Tibial nerve (tissue), 4 donors: ENCODE data around the gene CEACAM8. TPM values are rescaled to one million over a fixed set of nuclear protein-coding genes. Genes with fewer than 3 reads are reported as not detected.
"Not testable (repeated sequence)": the region's sequence is repeated elsewhere in the genome, so short reads cannot be mapped to it uniquely, and the experiment has no call there.

Experiments used
- DNase-seq, 2 donors: peaks; one replicate each; pipeline ENCODE4 v3.0.0-alpha.2; 2019; ENCODE audit warnings: low spot score in 2 of 2
- H3K27ac ChIP-seq, 4 donors: fragments of 200-600 bp; sonication (generic) in 3 of 4; one replicate each; pipeline ENCODE4 v1.5.1; 2017 to 2019; ENCODE audit warnings: mild to moderate bottlenecking in 1 of 4
- H3K27me3 ChIP-seq, 2 donors: fragments of 200-600 bp; sonication (generic) in 1 of 2; one replicate each; pipeline versions ENCODE4 v1.5.1 to v1.6.0; 2017 to 2019
- H3K36me3 ChIP-seq, 3 donors: fragments of 200-600 bp; sonication (generic); one replicate each; pipeline ENCODE4 v1.5.1; 2018 to 2019
- H3K4me1 ChIP-seq, 4 donors: fragments of 200-600 bp; sonication (generic) in 3 of 4; one replicate each; pipeline ENCODE4 v1.5.1; 2017 to 2019
- H3K4me3 ChIP-seq, 4 donors: fragments of 200-600 bp; sonication (generic) in 3 of 4; one replicate each; pipeline ENCODE4 v1.5.1; 2017 to 2019; ENCODE audit warnings: mild to moderate bottlenecking in 1 of 4, moderate library complexity in 1 of 4
- H3K9me3 ChIP-seq, 4 donors: fragments of 200-600 bp; sonication (generic) in 3 of 4; one replicate each; pipeline ENCODE4 v1.5.1; 2017 to 2019
- CTCF ChIP-seq, 5 experiments: fragments of 200-600 bp in 3 of 5; fragments of 450-650 bp in 2 of 5; sonication (generic) in 3 of 5; IDR thresholded peaks; one replicate each; pipeline ENCODE4 v1.5.1; 2016 to 2019; ENCODE audit warnings: antibody characterized with exemption in 5 of 5, mild to moderate bottlenecking in 3 of 5, moderate library complexity in 2 of 5
- EP300 ChIP-seq, 2 donors: sonication (generic); formaldehyde crosslinking; IDR thresholded peaks; one replicate each; pipeline ENCODE4 v1.6.1; 2017; ENCODE audit warnings: antibody characterized with exemption in 2 of 2, mild to moderate bottlenecking in 1 of 2
- POLR2A ChIP-seq, 2 donors: fragments of 450-650 bp; IDR thresholded peaks; one replicate each; pipeline ENCODE4 v1.6.1; 2017; ENCODE audit warnings: antibody characterized with exemption in 2 of 2, mild to moderate bottlenecking in 2 of 2, moderate library complexity in 2 of 2
- WGBS, 2 donors: methylation state at CpG; one replicate each; pipeline ENCODE4 v1.1.5; 2018; 5-methylcytosine and 5-hydroxymethylcytosine counted together
- total RNA-seq, 4 donors: library from RNA; depleted of rRNA; stranded (reverse); fragments of >200 nt; gene quantifications; one replicate each; pipeline ENCODE4 v1.1.0, GENCODE V29; 2016

Gene CEACAM8
- not detected for total RNA-seq

DNA sequence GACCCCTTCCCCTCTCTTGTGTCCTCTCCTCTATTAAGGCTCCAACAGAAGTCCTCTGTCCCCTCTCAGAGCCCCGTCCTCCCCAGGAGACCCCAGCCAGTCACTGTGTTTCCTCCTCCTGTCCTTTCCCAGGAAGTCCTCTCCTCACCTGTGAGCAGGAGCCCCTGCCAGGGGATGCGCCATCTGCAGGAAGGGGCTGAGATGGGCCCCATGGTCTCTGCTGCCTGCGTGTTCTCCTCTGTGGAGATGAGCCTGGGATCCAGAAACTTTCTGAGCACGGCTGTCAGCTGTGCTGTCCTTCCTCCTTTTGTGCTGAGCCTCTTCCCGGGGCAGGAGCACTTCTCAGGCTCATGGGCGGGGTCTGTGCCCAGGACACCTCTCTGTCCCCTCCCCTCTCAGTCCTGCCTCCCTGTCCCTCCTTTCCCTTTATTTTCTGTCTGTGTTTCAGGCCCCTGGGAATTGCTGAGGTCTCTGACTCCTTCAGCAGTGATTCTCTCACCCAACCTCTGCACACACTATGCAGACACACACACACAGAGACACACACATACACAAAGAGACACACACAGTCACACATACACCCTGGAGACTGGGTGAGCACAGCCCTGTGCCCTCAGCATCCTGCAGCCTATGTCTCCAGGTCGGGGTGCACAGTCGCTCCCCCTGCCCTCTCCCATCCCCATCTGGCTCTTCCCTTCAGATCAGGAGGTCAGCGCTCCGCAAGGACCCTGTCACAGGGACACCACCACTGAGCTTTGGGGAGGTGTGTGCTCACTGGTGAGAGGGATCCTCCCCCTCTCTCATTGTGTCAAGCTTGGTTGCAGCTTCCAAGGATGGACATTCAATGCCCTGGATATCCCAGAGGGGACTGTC, at the start of gene CEACAM8:
TSS of gene CEACAM8 (minus strand) at position 308 of the 873 bp plus-strand sequence. CDS start at position 212, 96 bp downstream.
- no peak within 1 kb of the TSS for H3K27ac ChIP-seq
- H3K4me3 ChIP-seq: no peak within 1 kb of the TSS
- WGBS, 2 donors: 75 to 76% methylated on average over 10 of the region's 10 CpGs
- H3K27me3 ChIP-seq: no peaks in the 10 kb centered on the region
- TF ChIP-seq EP300 (IDR thresholded peaks at IDR 0.05) (no peak), POLR2A (IDR thresholded peaks at IDR 0.05) (no peak), CTCF (IDR thresholded peaks at IDR 0.05) (no peak)
- H3K36me3 ChIP-seq: no peaks in the 10 kb centered on the region
- no peaks in the 10 kb centered on the region for H3K4me1 ChIP-seq
- no peak for DNase-seq
- peaks cover 0 to 13% (median 0%) of the 10 kb centered on the region in 4 donors for H3K9me3 ChIP-seq

- not testable (repeated sequence) for H3K4me1 ChIP-seq, H3K27ac ChIP-seq, H3K27me3 ChIP-seq, H3K4me3 ChIP-seq, DNase-seq, H3K36me3 ChIP-seq
- H3K9me3 ChIP-seq: peaks cover 0 to 19% (median 0%) of the 10 kb centered on the region in 4 donors
- 94 to 96% methylated on average over 3 to 33 of the region's 58 CpGs for WGBS, 2 donors
Observed at GRCh38 chr19:42639324-42640092, 44.8 kb upstream of the CEACAM8 start.

- Histone ChIP-seq H3K27me3 (no peaks in the 10 kb centered on the region), H3K9me3 (peaks cover 0 to 6% (median 0%) of the 10 kb centered on the region in 4 donors), H3K4me3 (no peak overlapping the region), H3K4me1 (no peaks in the 10 kb centered on the region), H3K36me3 (no peaks in the 10 kb centered on the region), H3K27ac (no peak overlapping the region)
- 91 to 100% methylated on average over 1 of the region's 1 CpG for WGBS, 2 donors
- TF ChIP-seq POLR2A (IDR thresholded peaks at IDR 0.05) (no peak), EP300 (IDR thresholded peaks at IDR 0.05) (no peak), CTCF (IDR thresholded peaks at IDR 0.05) (no peak)
- no peak for DNase-seq
Observed at GRCh38 chr19:42635233-42635539, 40.5 kb upstream of the CEACAM8 start.

GRCh38 chr19:42634409-42635232, 39.9 kb upstream of the CEACAM8 start:
- WGBS, 2 donors: 75 to 77% methylated on average over 5 of the region's 5 CpGs
- H3K4me3 ChIP-seq: no peak overlapping the region
- DNase-seq: peak in 1 of 2 donors; percentile 22
- H3K4me1 ChIP-seq: no peaks in the 10 kb centered on the region
- H3K9me3 ChIP-seq: no peaks in the 10 kb centered on the region
- no peaks in the 10 kb centered on the region for H3K36me3 ChIP-seq
- TF ChIP-seq POLR2A (IDR thresholded peaks at IDR 0.05) (no peak), CTCF (IDR thresholded peaks at IDR 0.05) (peak in 2 of 5 experiments; percentile 14 to 22)
- no peaks in the 10 kb centered on the region for H3K27me3 ChIP-seq
- no peak overlapping the region for H3K27ac ChIP-seq

- TF ChIP-seq EP300 (IDR thresholded peaks at IDR 0.05): no peak
- TF ChIP-seq POLR2A (IDR thresholded peaks at IDR 0.05): no peak
- no peak for TF ChIP-seq CTCF (IDR thresholded peaks at IDR 0.05)
- no peak overlapping the region for H3K27ac ChIP-seq
Observed at GRCh38 chr19:42629191-42629590, 34.5 kb upstream of the CEACAM8 start.

More at GRCh38 chr19:42629191-42629590, 34.5 kb upstream of the CEACAM8 start:
- H3K4me3 ChIP-seq: no peak overlapping the region
- DNase-seq: no peak
- no peaks in the 10 kb centered on the region for H3K9me3 ChIP-seq
- no peaks in the 10 kb centered on the region for H3K36me3 ChIP-seq
- H3K27me3 ChIP-seq: no peaks in the 10 kb centered on the region
- no peaks in the 10 kb centered on the region for H3K4me1 ChIP-seq
